ENCODE measurements around the gene LMAN1L.

Gene LMAN1L

GRCh38 chr15:74812533-74812932 lies at the start of gene LMAN1L:
Gene LMAN1L, plus strand, starts transcription at chr15:74812835. Its CDS starts 20 bp downstream, at chr15:74812855.
- DNase-seq (ENCODE audit: low spot score), result no peak

GRCh38 chr15:74763416-74763815 lies 49.2 kb upstream of the LMAN1L start:
- no peak for DNase-seq (ENCODE audit: low spot score)

- DNase-seq (ENCODE audit: low spot score), result no peak
These were observed 45.2 kb upstream of the LMAN1L start for GRCh38 chr15:74767167-74768098.

GRCh38 chr15:74768099-74768770 lies 44.4 kb upstream of the LMAN1L start:
- no peak for DNase-seq (ENCODE audit: low spot score)

- DNase-seq (ENCODE audit: low spot score), result peak; percentile 68
These were observed 43.8 kb upstream of the LMAN1L start for GRCh38 chr15:74768771-74769342.

- no peak for DNase-seq (ENCODE audit: low spot score)
These were observed 43.1 kb upstream of the LMAN1L start for GRCh38 chr15:74769463-74770025.

GRCh38 chr15:74770211-74770903 lies 42.3 kb upstream of the LMAN1L start:
- no peak for DNase-seq (ENCODE audit: low spot score)

- DNase-seq (ENCODE audit: low spot score), result no peak
These were observed 39.3 kb upstream of the LMAN1L start for GRCh38 chr15:74773329-74773728.

- DNase-seq (ENCODE audit: low spot score), result no peak
These were observed 38.8 kb upstream of the LMAN1L start for GRCh38 chr15:74773731-74774252.

GRCh38 chr15:74775132-74775562 lies 37.5 kb upstream of the LMAN1L start:
- DNase-seq (ENCODE audit: low spot score), result no peak

- no peak for DNase-seq (ENCODE audit: low spot score)
These were observed 36.7 kb upstream of the LMAN1L start for GRCh38 chr15:74775894-74776293.

- peak; percentile 73 for DNase-seq (ENCODE audit: low spot score)
These were observed 35.5 kb upstream of the LMAN1L start for GRCh38 chr15:74776821-74777768.

GRCh38 chr15:74777769-74778598 lies 34.7 kb upstream of the LMAN1L start:
- DNase-seq (ENCODE audit: low spot score), result no peak

GRCh38 chr15:74778599-74778970 lies 34.0 kb upstream of the LMAN1L start:
- DNase-seq (ENCODE audit: low spot score), result no peak

- no peak for DNase-seq (ENCODE audit: low spot score)
These were observed 33.4 kb upstream of the LMAN1L start for GRCh38 chr15:74779162-74779648.

- DNase-seq (ENCODE audit: low spot score), result peak; percentile 67
These were observed 31.9 kb upstream of the LMAN1L start for GRCh38 chr15:74780523-74781430.

- peak; percentile 73 for DNase-seq (ENCODE audit: low spot score)
These were observed 31.0 kb upstream of the LMAN1L start, which contains the start of gene CSK for GRCh38 chr15:74781431-74782258. Gene CSK, plus strand, starts transcription at chr15:74782080. Its CDS starts 16,218 bp downstream, at chr15:74798298.
